Measurements from ENCODE around the gene LSM2.

DNA sequence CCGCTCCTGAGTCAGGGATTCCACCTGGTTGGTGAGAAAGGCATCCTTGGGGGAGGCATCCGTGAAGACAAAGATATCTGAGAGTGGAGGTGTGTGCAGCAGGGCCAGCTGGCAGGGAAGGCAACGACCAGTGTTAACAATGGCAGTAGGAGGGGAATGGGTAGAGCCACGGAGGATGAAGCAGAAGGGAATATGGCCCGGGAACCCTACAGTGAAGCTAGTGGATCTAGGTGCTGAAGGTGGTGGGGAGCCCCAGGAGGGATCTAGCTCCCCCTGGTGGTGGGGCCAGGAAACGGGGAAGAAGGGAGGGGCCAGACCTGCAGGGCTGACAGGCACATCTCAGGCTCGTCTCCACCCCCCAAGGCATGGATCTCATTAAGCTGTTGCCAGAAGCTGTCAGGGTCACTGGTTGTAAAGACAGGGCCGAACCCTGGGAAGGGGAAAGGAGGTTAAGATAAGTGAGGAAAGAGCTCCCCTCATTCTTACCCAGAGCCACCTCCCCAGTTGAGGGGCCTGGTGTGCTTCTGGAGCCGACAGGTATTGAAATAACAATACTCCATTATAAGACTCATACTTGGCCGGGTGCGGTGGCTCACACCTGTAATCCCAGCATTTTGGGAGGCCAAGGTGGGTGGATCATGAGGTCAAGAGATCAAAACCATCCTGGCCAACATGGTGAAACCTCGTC lies 36.9 kb downstream of the LSM2 start:
- TF ChIP-seq CTCF (IDR thresholded peaks at IDR 0.05; ENCODE audit: low read length) = peak; percentile 93
- no peak for TF ChIP-seq EZH2 (optimal IDR thresholded peaks at IDR 0.05; ENCODE audit: low read depth, low read length)
